HepG2 (cell line): ENCODE measurements around the gene NAB1. TPM values are rescaled to one million over a fixed set of nuclear protein-coding genes. Genes with fewer than 3 reads are reported as not detected.

Experiments used
- ARID2 ChIP-seq: sonication (generic); formaldehyde crosslinking; IDR thresholded peaks from 2 replicates; pipeline ENCODE4 v1.8.1; 2022; ENCODE audit warnings: mild to moderate bottlenecking, missing genetic modification reagents, borderline replicate concordance
- ELF4 ChIP-seq: sonication (generic); formaldehyde crosslinking; IDR thresholded peaks from 2 replicates; pipeline ENCODE4 v1.5.0; 2020; ENCODE audit warnings: missing genetic modification reagents, mild to moderate bottlenecking, moderate library complexity, borderline replicate concordance
- FLYWCH1 ChIP-seq: sonication (generic); formaldehyde crosslinking; IDR thresholded peaks from 2 replicates; pipeline ENCODE4 v1.8.1; 2023; ENCODE audit warnings: mild to moderate bottlenecking, missing genetic modification reagents
- FOSL1 ChIP-seq: sonication (generic); formaldehyde crosslinking; IDR thresholded peaks from 2 replicates; pipeline ENCODE4 v1.9.0; 2021; ENCODE audit warnings: missing genetic modification reagents, borderline replicate concordance
- GLI4 ChIP-seq: sonication (generic); formaldehyde crosslinking; IDR thresholded peaks from 2 replicates; pipeline ENCODE4 v1.5.1; 2020; ENCODE audit warnings: missing genetic modification reagents, mild to moderate bottlenecking, moderate library complexity, borderline replicate concordance
- GMEB1 ChIP-seq: sonication (generic); formaldehyde crosslinking; IDR thresholded peaks from 2 replicates; pipeline ENCODE4 v1.5.1; 2020; ENCODE audit warnings: missing genetic modification reagents, mild to moderate bottlenecking, borderline replicate concordance
- HDAC6 ChIP-seq: fragments of 200-600 bp; sonication (generic); IDR thresholded peaks from 2 replicates; pipeline ENCODE4 v1.7.0; 2017; ENCODE audit warnings: mild to moderate bottlenecking, antibody characterized with exemption, low read length, low read depth
- ISX ChIP-seq: sonication (generic); formaldehyde crosslinking; conservative IDR thresholded peaks from 2 replicates; pipeline ENCODE4 v1.5.0; 2020; ENCODE audit warnings: missing genetic modification reagents
- MAZ ChIP-seq, 2 experiments: sonication (generic) in 1 of 2; formaldehyde crosslinking in 1 of 2; IDR thresholded peaks; 2 replicates each; pipeline versions ENCODE4 v1.5.0 to v1.6.1; 2012 to 2020; ENCODE audit warnings: low read depth in 2 of 2, mild to moderate bottlenecking in 2 of 2, borderline replicate concordance in 1 of 2, improper control_type of control experiment in 1 of 2, low read length in 1 of 2, missing genetic modification reagents in 1 of 2, moderate library complexity in 1 of 2
- MED8 ChIP-seq: sonication (generic); formaldehyde crosslinking; IDR thresholded peaks from 2 replicates; pipeline ENCODE4 v1.8.1; 2023; ENCODE audit warnings: mild to moderate bottlenecking, missing genetic modification reagents; ENCODE audit not compliant: insufficient replicate concordance
- NCOR1 ChIP-seq: fragments of 200-600 bp; sonication (generic); IDR thresholded peaks from 2 replicates; pipeline ENCODE4 v1.7.0; 2017; ENCODE audit warnings: antibody characterized with exemption, low read length, borderline replicate concordance
- TFDP1 ChIP-seq: IDR thresholded peaks from 2 replicates; pipeline ENCODE4 v1.6.1; 2016; ENCODE audit warnings: missing compliant biosample characterization, missing genetic modification reagents, borderline replicate concordance
- ZFAT ChIP-seq: sonication (generic); formaldehyde crosslinking; conservative IDR thresholded peaks from 2 replicates; pipeline ENCODE4 v1.8.1; 2023; ENCODE audit warnings: missing genetic modification reagents, inconsistent platforms
- ZGPAT ChIP-seq: IDR thresholded peaks from 2 replicates; pipeline ENCODE4 v1.6.1; 2016; ENCODE audit warnings: mild to moderate bottlenecking
- ZNF543 ChIP-seq: sonication (generic); formaldehyde crosslinking; IDR thresholded peaks from 2 replicates; pipeline ENCODE4 v1.4.0; 2020; ENCODE audit warnings: mild to moderate bottlenecking, missing genetic modification reagents
- ZNF614 ChIP-seq: IDR thresholded peaks from 2 replicates; pipeline ENCODE4 v1.6.1; 2018; ENCODE audit warnings: missing biosample characterization, missing genetic modification reagents, inconsistent platforms, borderline replicate concordance
- ZNF878 ChIP-seq: sonication (generic); formaldehyde crosslinking; IDR thresholded peaks from 2 replicates; pipeline ENCODE4 v1.8.1; 2023; ENCODE audit warnings: mild to moderate bottlenecking, missing genetic modification reagents, moderate library complexity
- polyA plus RNA-seq, 8 experiments: library from polyadenylated mRNA; depleted of rRNA in 3 of 8; stranded (reverse) in 7 of 8; unstranded in 1 of 8; fragments of >200 nt; fragmentation: Illumina TruSeq in 4 of 8; extraction: Trizol in 4 of 8; gene quantifications; 2 replicates each; pipeline versions ENCODE4 v1.2.1 to v1.2.3, GENCODE V29; 2011 to 2016; ENCODE audit warnings: low read depth in 4 of 8, missing spikeins in 1 of 8, mixed read lengths in 1 of 8; ENCODE audit not compliant: insufficient read depth in 1 of 8
- total RNA-seq, 5 experiments: library from RNA; depleted of rRNA; stranded (reverse); fragments of >200 nt; fragmentation: Illumina TruSeq; extraction: Trizol; gene quantifications; 2 replicates each; pipeline ENCODE4 v1.2.3, GENCODE V29; 2016; ENCODE audit warnings: low read depth in 1 of 5
- TF ChIP-seq, protein P1 (sequence below): sonication (generic); formaldehyde crosslinking; IDR thresholded peaks from 2 replicates; pipeline ENCODE4 v1.9.0; 2021; ENCODE audit warnings: missing genetic modification reagents, borderline replicate concordance

NAB1 gene
- total and polyA plus RNA-seq, 2 of the 13 experiments (the other 11 are each of a cell fraction or from before 2014, with no cell fraction given): 24.5 to 46.0 TPM

- no peak for TF ChIP-seq ZNF878 (CRISPR knock-in tag)
- TF ChIP-seq ISX (CRISPR knock-in tag): no peak
- peak; percentile 85 for TF ChIP-seq ZGPAT (CRISPR knock-in tag)
- no peak for TF ChIP-seq FOSL1
- no peak for TF ChIP-seq FLYWCH1 (CRISPR knock-in tag)
- peak; percentile 37; the same call in 1 of the 2 replicates for TF ChIP-seq TFDP1
- TF ChIP-seq MED8 (CRISPR knock-in tag): no peak
- TF ChIP-seq GLI4 (CRISPR knock-in tag): no peak
- TF ChIP-seq, protein P1, sequence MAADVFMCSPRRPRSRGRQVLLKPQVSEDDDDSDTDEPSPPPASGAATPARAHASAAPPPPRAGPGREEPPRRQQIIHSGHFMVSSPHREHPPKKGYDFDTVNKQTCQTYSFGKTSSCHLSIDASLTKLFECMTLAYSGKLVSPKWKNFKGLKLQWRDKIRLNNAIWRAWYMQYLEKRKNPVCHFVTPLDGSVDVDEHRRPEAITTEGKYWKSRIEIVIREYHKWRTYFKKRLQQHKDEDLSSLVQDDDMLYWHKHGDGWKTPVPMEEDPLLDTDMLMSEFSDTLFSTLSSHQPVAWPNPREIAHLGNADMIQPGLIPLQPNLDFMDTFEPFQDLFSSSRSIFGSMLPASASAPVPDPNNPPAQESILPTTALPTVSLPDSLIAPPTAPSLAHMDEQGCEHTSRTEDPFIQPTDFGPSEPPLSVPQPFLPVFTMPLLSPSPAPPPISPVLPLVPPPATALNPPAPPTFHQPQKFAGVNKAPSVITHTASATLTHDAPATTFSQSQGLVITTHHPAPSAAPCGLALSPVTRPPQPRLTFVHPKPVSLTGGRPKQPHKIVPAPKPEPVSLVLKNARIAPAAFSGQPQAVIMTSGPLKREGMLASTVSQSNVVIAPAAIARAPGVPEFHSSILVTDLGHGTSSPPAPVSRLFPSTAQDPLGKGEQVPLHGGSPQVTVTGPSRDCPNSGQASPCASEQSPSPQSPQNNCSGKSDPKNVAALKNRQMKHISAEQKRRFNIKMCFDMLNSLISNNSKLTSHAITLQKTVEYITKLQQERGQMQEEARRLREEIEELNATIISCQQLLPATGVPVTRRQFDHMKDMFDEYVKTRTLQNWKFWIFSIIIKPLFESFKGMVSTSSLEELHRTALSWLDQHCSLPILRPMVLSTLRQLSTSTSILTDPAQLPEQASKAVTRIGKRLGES (CRISPR knock-in tag): no peak
- TF ChIP-seq NCOR1: no peak
- TF ChIP-seq HDAC6: no peak
- no peak for TF ChIP-seq ZFAT (CRISPR knock-in tag)
- TF ChIP-seq ELF4 (CRISPR knock-in tag): no peak
- peak; percentile 53; the same call in 1 of the 2 replicates for TF ChIP-seq GMEB1 (CRISPR knock-in tag)
- TF ChIP-seq MAZ (IDR thresholded peaks at IDR 0.05; ENCODE audit: borderline replicate concordance, low read depth, low read length): peak; percentile 2
- TF ChIP-seq MAZ (CRISPR knock-in tag; IDR thresholded peaks at IDR 0.05; ENCODE audit: low read depth): 0 out of 2 replicates have a peak, but pooled peaks have one; percentile 42
- TF ChIP-seq ZNF543 (CRISPR knock-in tag): peak; percentile 3; the same call in 1 of the 2 replicates
- TF ChIP-seq ARID2: no peak
- TF ChIP-seq ZNF614 (CRISPR knock-in tag): no peak
These were observed 421 bp upstream of the NAB1 start (continued) for GRCh38 chr2:190648289-190649034.
